ENCODE measurements around the gene ATF4. TPM values are rescaled to one million over a fixed set of nuclear protein-coding genes. Genes with fewer than 3 reads are reported as not detected.

The ATF4 gene
- total RNA-seq, 2 donors from 2014 or later = 294 to 334 TPM

DNA sequence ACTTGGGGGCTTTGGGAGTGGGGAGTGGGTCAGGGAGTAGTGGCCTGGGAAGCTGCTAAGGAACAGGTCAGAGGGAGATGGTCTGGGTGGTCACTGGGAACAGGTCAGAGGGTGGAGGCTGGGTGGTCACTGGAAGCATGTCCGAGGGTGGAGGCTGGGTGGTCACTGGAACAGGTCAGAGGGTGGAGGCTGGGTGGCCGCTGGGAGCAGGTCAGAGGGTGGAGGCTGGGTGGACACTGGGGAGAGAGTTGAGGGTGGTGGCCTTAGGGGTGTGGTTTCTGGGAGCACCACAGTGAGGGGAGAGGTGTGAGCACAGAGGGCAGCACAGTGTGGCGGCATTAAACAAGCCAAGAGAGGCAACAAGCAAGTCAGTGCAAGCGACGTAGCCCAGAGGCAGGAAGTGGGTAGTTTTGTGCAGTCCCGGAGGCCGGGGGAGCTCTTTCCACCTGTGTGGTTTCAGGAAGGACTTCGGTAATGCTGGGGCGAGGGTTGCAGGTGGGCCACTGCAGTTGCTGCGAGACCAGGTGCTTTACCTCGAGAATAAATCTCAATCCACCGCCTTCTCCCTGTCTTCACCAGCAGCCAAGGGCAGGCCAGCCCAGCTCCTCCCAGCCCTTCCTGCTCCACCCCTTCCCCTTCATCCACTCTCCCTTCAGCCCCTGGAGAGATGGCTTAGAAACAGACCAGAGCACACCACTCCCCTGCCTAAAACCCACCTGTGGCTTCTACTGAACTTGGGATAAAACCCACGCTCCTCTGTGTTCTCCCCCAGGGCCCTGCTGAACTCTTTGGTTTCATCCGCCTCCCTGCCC lies 47.0 kb downstream of the ATF4 start:
- 44% methylated on average over 14 of the region's 14 CpGs for WGBS
- H3K9me3 ChIP-seq = no peaks in the 10 kb centered on the region
- DNase-seq (ENCODE audit: low spot score) = no peak
- H3K4me3 ChIP-seq = no peak overlapping the region
- TF ChIP-seq, protein P1, sequence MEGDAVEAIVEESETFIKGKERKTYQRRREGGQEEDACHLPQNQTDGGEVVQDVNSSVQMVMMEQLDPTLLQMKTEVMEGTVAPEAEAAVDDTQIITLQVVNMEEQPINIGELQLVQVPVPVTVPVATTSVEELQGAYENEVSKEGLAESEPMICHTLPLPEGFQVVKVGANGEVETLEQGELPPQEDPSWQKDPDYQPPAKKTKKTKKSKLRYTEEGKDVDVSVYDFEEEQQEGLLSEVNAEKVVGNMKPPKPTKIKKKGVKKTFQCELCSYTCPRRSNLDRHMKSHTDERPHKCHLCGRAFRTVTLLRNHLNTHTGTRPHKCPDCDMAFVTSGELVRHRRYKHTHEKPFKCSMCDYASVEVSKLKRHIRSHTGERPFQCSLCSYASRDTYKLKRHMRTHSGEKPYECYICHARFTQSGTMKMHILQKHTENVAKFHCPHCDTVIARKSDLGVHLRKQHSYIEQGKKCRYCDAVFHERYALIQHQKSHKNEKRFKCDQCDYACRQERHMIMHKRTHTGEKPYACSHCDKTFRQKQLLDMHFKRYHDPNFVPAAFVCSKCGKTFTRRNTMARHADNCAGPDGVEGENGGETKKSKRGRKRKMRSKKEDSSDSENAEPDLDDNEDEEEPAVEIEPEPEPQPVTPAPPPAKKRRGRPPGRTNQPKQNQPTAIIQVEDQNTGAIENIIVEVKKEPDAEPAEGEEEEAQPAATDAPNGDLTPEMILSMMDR (IDR thresholded peaks at IDR 0.05) = no peak
- H3K36me3 ChIP-seq = no peaks in the 10 kb centered on the region
- no peak overlapping the region for H3K27ac ChIP-seq
- no peaks in the 10 kb centered on the region for H3K4me1 ChIP-seq (replicated peaks)
- intact Hi-C loops (cut with DNase I) = no loop called here
- H3K27me3 ChIP-seq (replicated peaks; ENCODE audit: insufficient read depth) = no peaks in the 10 kb centered on the region

DNA sequence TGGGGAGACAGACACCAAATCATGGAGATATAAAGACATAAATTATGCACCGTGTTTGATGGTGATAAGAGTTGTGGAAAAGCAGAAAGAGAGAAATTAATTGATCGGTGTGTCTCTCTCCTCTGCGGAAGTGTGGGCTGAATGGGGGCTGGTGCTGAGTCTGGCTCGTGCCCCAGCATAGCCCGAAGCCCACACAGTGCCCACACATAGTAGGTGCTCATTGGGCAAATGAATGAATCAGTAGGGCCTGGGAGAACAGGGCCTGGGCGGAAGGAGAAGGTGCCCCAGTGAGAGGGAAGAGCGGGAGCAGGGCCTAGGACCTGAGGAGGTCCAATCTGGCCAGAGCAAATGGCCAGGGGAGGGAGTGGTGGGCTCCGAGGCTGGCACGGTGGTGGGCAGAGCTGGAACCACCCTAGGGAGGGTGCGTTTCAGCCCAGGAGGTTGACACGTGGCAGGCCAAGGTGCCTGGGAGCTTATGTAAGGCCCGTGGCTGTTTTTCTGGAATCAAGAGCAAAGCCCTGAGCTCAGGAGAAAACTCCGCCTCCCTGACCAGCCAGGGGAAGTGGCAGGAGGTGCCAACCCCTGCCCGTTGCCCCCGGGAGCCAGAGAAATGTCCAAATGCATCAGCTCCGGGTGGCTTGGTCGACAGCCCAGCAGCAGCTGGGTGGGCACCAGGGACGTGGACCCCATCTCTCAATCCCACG lies 48.1 kb downstream of the ATF4 start:
- 78% methylated on average over 19 of the region's 19 CpGs for WGBS
- Histone ChIP-seq H3K4me3 (no peak overlapping the region), H3K36me3 (no peaks in the 10 kb centered on the region), H3K27me3 (replicated peaks; ENCODE audit: insufficient read depth) (no peaks in the 10 kb centered on the region), H3K9me3 (no peaks in the 10 kb centered on the region), H3K27ac (no peak overlapping the region), H3K4me1 (replicated peaks) (no peaks in the 10 kb centered on the region)
- intact Hi-C loops (cut with DNase I) = no loop called here
- DNase-seq (ENCODE audit: low spot score) = no peak
- no peak for TF ChIP-seq POLR2AphosphoS5 (IDR thresholded peaks at IDR 0.05)
- TF ChIP-seq, protein P1 (IDR thresholded peaks at IDR 0.05) = no peak
- no peak for TF ChIP-seq POLR2A (IDR thresholded peaks at IDR 0.05)

DNA sequence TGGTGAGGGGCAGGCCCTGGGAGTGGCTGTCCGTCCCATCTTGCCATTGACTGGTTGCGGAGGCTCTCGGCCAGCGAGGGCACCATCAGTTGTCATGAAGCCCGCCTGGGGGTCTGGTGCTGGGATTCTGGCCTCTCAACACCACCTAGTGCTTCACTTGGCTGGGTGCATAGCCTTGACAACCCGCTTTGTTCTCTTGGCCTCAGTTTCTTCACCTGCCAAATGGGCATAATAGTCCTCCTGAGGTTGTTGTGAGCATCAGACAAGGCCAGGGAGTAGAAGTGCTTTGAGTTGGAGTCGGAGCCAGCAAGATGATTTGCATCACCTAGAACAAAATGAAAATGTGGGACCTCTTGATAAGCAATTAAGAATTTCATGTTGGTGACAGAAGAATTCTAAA lies 48.7 kb downstream of the ATF4 start:
- Histone ChIP-seq H3K27me3 (replicated peaks; ENCODE audit: insufficient read depth) (no peaks in the 10 kb centered on the region), H3K27ac (no peak overlapping the region), H3K4me3 (no peak overlapping the region), H3K4me1 (replicated peaks) (no peaks in the 10 kb centered on the region), H3K9me3 (no peaks in the 10 kb centered on the region), H3K36me3 (no peaks in the 10 kb centered on the region)
- no peak for DNase-seq (ENCODE audit: low spot score)
- WGBS = 98% methylated on average over 7 of the region's 7 CpGs
- intact Hi-C loops (cut with DNase I) = no loop called here
- TF ChIP-seq POLR2AphosphoS5 (IDR thresholded peaks at IDR 0.05) = no peak
- TF ChIP-seq, protein P1 (IDR thresholded peaks at IDR 0.05) = no peak
- TF ChIP-seq POLR2A (IDR thresholded peaks at IDR 0.05) = no peak

DNA sequence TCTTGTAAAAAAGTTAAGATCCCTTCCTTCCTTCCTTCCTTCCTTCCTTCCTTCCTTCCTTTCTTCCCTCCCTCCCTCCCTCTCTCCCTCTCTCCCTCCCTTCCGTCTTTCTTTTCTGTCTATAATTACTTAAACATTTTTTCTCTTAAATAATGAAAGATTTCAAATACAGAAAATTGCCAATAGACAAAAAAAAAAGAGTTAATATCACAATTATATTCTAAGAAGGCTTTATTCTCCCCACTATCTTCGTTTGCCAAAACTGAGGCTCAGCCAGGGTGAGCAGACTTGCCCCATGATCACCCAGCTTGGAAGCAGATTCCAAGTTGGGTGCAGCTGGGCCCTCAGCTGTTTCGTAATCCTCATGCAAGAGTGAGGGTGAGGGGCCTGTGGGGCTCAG lies 49.9 kb downstream of the ATF4 start:
- no peak overlapping the region for H3K27ac ChIP-seq
- WGBS = 94% methylated on average over 3 of the region's 3 CpGs
- no peaks in the 10 kb centered on the region for H3K4me1 ChIP-seq (replicated peaks)
- H3K27me3 ChIP-seq (replicated peaks; ENCODE audit: insufficient read depth) = no peaks in the 10 kb centered on the region
- H3K4me3 ChIP-seq = no peak overlapping the region
- no peaks in the 10 kb centered on the region for H3K9me3 ChIP-seq
- intact Hi-C loops (cut with DNase I) = no loop called here
- DNase-seq (ENCODE audit: low spot score) = no peak
- H3K36me3 ChIP-seq = no peaks in the 10 kb centered on the region
- no peak for TF ChIP-seq POLR2AphosphoS5 (IDR thresholded peaks at IDR 0.05)
- TF ChIP-seq, protein P1 (IDR thresholded peaks at IDR 0.05) = no peak
- TF ChIP-seq POLR2A (IDR thresholded peaks at IDR 0.05) = no peak

DNA sequence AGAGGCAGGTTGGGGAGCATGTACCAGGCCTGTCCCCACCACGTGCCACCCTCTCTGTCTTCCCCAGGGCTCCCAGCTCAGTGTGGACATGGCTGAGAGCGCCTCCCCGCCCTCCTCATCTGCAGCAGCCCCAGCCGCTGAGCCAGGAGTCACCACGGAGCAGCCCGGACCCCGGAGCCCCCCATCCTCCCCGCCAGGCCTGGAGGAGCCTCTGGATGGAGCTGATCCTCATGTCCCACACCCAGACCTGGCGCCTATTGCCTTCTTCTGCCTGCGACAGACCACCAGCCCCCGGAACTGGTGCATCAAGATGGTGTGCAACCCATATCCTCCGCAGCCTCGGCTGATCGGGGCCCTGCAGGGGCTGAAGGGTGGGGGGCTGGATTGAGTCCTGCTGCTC lies 50.3 kb downstream of the ATF4 start, which contains the start of gene CACNA1I:
CACNA1I (plus strand) TSS at position 89 of the 400 bp plus-strand sequence; CDS start at position 89, 0 bp downstream.
- 80% methylated on average over 11 of the region's 14 CpGs for WGBS
- intact Hi-C loops (cut with DNase I) = no loop called here
- TF ChIP-seq POLR2A (IDR thresholded peaks at IDR 0.05) = no peak
- TF ChIP-seq POLR2AphosphoS5 (IDR thresholded peaks at IDR 0.05) = no peak
- TF ChIP-seq, protein P1 (IDR thresholded peaks at IDR 0.05) = no peak
- Histone ChIP-seq H3K27me3 (replicated peaks; ENCODE audit: insufficient read depth) (no peaks in the 10 kb centered on the region), H3K9me3 (no peaks in the 10 kb centered on the region), H3K4me3 (no peak within 1 kb of the TSS), H3K27ac (no peak within 1 kb of the TSS), H3K4me1 (replicated peaks) (no peaks in the 10 kb centered on the region), H3K36me3 (no peaks in the 10 kb centered on the region)
- DNase-seq (ENCODE audit: low spot score) = no peak
